Adrenal gland (tissue), 5 donors: ENCODE results near the gene DAGLB.

Experiments
- CTCF ChIP-seq, 6 experiments: fragments of 450-650 bp in 4 of 6; fragments of 200-600 bp in 2 of 6; sonication (generic) in 1 of 6; IDR thresholded peaks; 1 replicate in 5 of 6; 2 replicates in 1 of 6; pipeline versions ENCODE4 v1.5.1 to v1.8.0; 2016 to 2021; ENCODE audit warnings: antibody characterized with exemption in 6 of 6, mild to moderate bottlenecking in 2 of 6, moderate library complexity in 1 of 6
- POLR2A ChIP-seq, 2 donors: fragments of 450-650 bp; IDR thresholded peaks; one replicate each; pipeline ENCODE4 v1.6.1; 2017; ENCODE audit warnings: antibody characterized with exemption in 2 of 2, mild to moderate bottlenecking in 2 of 2, moderate library complexity in 1 of 2
- donor health status: DM: no; HTN: no; CAD: no.

- TF ChIP-seq POLR2A (IDR thresholded peaks at IDR 0.05) (no peak), CTCF (IDR thresholded peaks at IDR 0.05) (no peak)
Measured at GRCh38 chr7:6430974-6431373, 16.8 kb downstream of the DAGLB start.
